ENCODE measurements around the gene FOSL2.

- TF ChIP-seq CTCF (IDR thresholded peaks at IDR 0.05) (no peak), POLR2A (IDR thresholded peaks at IDR 0.05) (no peak)
Measured at GRCh38 chr2:28356095-28356911, 36.4 kb upstream of the FOSL2 start.

Measured in vagina (tissue), 2 donors.